Adrenal gland (tissue), 12 donors: ENCODE results near the gene RPL36A. TPM values are rescaled to one million over a fixed set of nuclear protein-coding genes. Genes with fewer than 3 reads are reported as not detected.

Experiments
- DNase-seq, 7 donors: peaks; one replicate each; pipeline ENCODE4 v3.0.0-alpha.2; 2019 to 2020
- H3K27ac ChIP-seq, 5 donors: fragments of 200-600 bp; sonication (generic) in 4 of 5; 1 replicate in 3 of 5; 2 replicates in 2 of 5; pipeline versions ENCODE4 v1.5.1 to v1.8.0; 2016 to 2020; ENCODE audit warnings: mild to moderate bottlenecking in 1 of 5
- H3K27me3 ChIP-seq: fragments of 200-600 bp; 2 replicates; pipeline ENCODE4 v1.8.0; 2021
- H3K36me3 ChIP-seq, 2 donors: fragments of 200-600 bp; replicated peaks in 1 of 2; 1 replicate in 1 of 2; 2 replicates in 1 of 2; pipeline versions ENCODE4 v1.5.1 to v1.8.0; 2018 to 2022
- H3K4me1 ChIP-seq, 2 donors: fragments of 200-600 bp; replicated peaks in 1 of 2; 1 replicate in 1 of 2; 2 replicates in 1 of 2; pipeline versions ENCODE4 v1.5.1 to v1.8.0; 2018 to 2021
- H3K4me3 ChIP-seq, 4 donors: fragments of 200-600 bp; sonication (generic) in 3 of 4; one replicate each; pipeline ENCODE4 v1.5.1; 2016 to 2018
- H3K9me3 ChIP-seq, 3 donors: fragments of 200-600 bp; sonication (generic) in 1 of 3; replicated peaks in 1 of 3; 1 replicate in 2 of 3; 2 replicates in 1 of 3; pipeline versions ENCODE4 v1.5.1 to v1.8.0; 2016 to 2021
- POLR2A ChIP-seq, 2 donors: fragments of 450-650 bp; IDR thresholded peaks; one replicate each; pipeline ENCODE4 v1.6.1; 2017; ENCODE audit warnings: antibody characterized with exemption in 2 of 2, mild to moderate bottlenecking in 2 of 2, moderate library complexity in 1 of 2
- WGBS, 4 donors: extraction: QIAGEN DNeasy Blood & Tissue Kit in 2 of 4; methylation state at CpG; one replicate each; pipeline versions ENCODE4 v1.1.5 to v1.1.7; 2013 to 2017; 5-methylcytosine and 5-hydroxymethylcytosine counted together
- intact Hi-C, 2 donors: fragments of 100-400 bp; cut with DNase I; formaldehyde crosslinking; loops; one replicate each; pipeline versions ENCODE4 v1.14.1 to v1.15.0; 2022 to 2023
- polyA plus RNA-seq, 3 donors: library from polyadenylated mRNA; stranded (reverse); fragments of 200-250 nt in 2 of 3; fragments of 350-450 nt in 1 of 3; fragmentation: Illumina TruSeq in 1 of 3; extraction: RNeasy Lipid Tissue Mini Kit (QIAGEN cat#74804) in 1 of 3; gene quantifications; one replicate each; pipeline ENCODE4 v1.2.3, GENCODE V29; 2013 to 2014
- total RNA-seq, 9 donors: library from RNA; depleted of rRNA in 4 of 9; stranded (reverse); fragments of >200 nt in 4 of 9; fragments of 120-200 nt in 1 of 9; fragmentation: NEBNext Ultra II Directional in 1 of 9; extraction: Animal tissue kit (Norgen Biotek cat#: 25700) in 1 of 9; gene quantifications; one replicate each; pipeline versions ENCODE4 v1.1.0 to v1.2.4, GENCODE V29; 2013 to 2023
- TF ChIP-seq, protein P1 (sequence below), 6 experiments: fragments of 450-650 bp in 4 of 6; fragments of 200-600 bp in 2 of 6; sonication (generic) in 1 of 6; IDR thresholded peaks; 1 replicate in 5 of 6; 2 replicates in 1 of 6; pipeline versions ENCODE4 v1.5.1 to v1.8.0; 2016 to 2021; ENCODE audit warnings: antibody characterized with exemption in 6 of 6, mild to moderate bottlenecking in 2 of 6, moderate library complexity in 1 of 6
- donor health status: healthy with polysubstance abuse.
- donor health status: Bipolar disorder and iron deficiency.
- donor health status: DM: yes; HTN: yes; CAD: no.
- donor health status: DM: no; HTN: no; CAD: no.
- donor health status: DM: no; HTN: no; CAD: no.
- donor health status: DM: yes; HTN: yes; CAD: no.

RPL36A gene
- total and polyA plus RNA-seq, 12 donors = 122 to 3,551 (median 851) TPM

DNA sequence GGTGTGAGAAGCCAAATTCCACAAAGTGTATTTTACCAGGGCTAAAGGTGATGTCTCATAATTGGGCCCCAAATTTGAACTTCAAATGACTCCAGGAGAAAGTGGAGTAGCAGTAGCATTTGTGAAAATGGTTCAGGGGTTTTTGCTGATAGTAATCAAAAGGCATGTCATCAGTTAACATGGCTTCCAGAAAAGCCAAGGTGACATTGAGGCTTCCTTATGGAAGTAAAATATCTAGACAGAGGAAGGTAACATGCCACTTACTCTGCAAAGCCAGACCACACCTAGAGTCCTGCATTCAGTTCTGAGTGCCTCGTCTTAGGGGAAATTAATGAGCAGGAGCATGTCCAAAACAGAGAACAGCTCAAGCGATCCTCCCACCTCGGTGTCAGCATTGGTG is 2.2 kb upstream of the RPL36A start:
- WGBS, 4 donors = 69 to 90% (median 81%) methylated on average over 1 to 3 of the region's 3 CpGs
- intact Hi-C loops = no loop called here

DNA sequence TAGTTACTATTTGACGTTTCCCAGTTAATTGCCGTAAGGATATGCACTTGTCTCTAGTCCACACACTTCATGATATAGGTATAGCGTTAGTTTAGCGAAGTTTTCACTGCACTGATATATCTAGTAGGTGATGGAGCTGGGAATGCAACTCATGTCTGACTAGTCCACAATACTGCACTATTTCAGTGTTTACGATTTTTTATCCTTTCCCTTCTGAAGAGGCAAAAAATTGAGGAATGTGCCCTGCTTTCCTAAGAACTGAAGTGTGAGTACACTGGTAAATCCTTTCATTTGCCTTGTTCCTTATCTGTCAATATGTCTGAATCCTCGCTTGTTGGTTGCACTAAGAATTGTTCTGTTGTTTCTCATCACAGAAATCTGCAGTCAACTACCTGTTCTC is 1.0 kb downstream of the RPL36A start:
- TF ChIP-seq, protein P1, sequence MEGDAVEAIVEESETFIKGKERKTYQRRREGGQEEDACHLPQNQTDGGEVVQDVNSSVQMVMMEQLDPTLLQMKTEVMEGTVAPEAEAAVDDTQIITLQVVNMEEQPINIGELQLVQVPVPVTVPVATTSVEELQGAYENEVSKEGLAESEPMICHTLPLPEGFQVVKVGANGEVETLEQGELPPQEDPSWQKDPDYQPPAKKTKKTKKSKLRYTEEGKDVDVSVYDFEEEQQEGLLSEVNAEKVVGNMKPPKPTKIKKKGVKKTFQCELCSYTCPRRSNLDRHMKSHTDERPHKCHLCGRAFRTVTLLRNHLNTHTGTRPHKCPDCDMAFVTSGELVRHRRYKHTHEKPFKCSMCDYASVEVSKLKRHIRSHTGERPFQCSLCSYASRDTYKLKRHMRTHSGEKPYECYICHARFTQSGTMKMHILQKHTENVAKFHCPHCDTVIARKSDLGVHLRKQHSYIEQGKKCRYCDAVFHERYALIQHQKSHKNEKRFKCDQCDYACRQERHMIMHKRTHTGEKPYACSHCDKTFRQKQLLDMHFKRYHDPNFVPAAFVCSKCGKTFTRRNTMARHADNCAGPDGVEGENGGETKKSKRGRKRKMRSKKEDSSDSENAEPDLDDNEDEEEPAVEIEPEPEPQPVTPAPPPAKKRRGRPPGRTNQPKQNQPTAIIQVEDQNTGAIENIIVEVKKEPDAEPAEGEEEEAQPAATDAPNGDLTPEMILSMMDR (IDR thresholded peaks at IDR 0.05) = no peak
- no peak for TF ChIP-seq POLR2A (IDR thresholded peaks at IDR 0.05)
- DNase-seq = no peak
- no peaks in the 10 kb centered on the region for H3K27me3 ChIP-seq
- H3K27ac ChIP-seq = peak overlapping the region in 2 of 5 donors; percentile 75 to 81
- no peaks in the 10 kb centered on the region for H3K36me3 ChIP-seq
- no peaks in the 10 kb centered on the region for H3K4me1 ChIP-seq
- 32 to 67% (median 60%) methylated on average over 6 of the region's 6 CpGs for WGBS, 4 donors
- intact Hi-C loops = no loop called here
- H3K4me3 ChIP-seq = peak overlapping the region in 1 of 4 donors; percentile 58
- no peaks in the 10 kb centered on the region for H3K9me3 ChIP-seq

More for the DNA sequence above, 2.2 kb upstream of the RPL36A start:
- no peak overlapping the region for H3K4me3 ChIP-seq
- no peaks in the 10 kb centered on the region for H3K9me3 ChIP-seq
- no peak overlapping the region for H3K27ac ChIP-seq
- DNase-seq = no peak
- no peaks in the 10 kb centered on the region for H3K27me3 ChIP-seq
- TF ChIP-seq POLR2A (IDR thresholded peaks at IDR 0.05) = no peak
- TF ChIP-seq, protein P1 (IDR thresholded peaks at IDR 0.05) = no peak
- H3K4me1 ChIP-seq = no peaks in the 10 kb centered on the region
- H3K36me3 ChIP-seq = no peaks in the 10 kb centered on the region

DNA sequence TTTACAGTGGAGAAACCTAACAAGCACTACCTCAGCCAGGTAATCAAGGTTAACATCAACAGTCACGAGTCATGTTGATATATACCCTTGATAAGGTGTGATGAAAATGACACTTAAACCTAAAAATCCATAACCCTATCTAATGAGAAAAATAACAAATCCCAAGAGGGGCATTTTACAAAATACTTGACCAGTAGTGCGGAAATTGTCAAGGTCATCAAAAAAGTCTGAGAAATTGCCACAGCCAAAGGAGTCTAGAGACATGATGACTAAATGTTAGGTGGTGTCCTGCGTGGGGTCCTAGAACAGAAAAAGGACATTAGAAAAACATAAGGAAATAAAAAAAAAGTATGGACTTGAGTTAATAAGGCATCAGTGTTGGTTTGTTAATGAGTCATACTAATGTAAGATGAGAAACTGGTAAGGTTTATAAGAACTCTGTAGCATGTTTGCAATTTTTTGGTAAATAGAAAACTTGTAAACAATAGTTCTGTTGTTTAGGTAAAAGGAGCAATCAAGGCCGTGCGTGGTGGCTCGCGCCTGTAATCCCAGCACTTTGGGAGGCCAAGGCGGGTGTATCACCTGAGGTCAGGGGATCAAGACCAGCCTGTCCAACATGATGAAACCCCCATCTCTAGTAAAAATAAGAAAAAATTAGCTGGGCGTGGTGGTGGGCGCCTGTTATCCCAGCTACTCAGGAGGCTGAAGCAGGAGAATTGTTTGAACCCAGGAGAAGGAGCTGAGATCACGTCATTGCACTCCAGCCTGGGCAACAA is 2.9 kb downstream of the RPL36A start:
- Histone ChIP-seq H3K27me3 (no peaks in the 10 kb centered on the region), H3K27ac (no peak overlapping the region), H3K36me3 (no peaks in the 10 kb centered on the region), H3K9me3 (no peaks in the 10 kb centered on the region), H3K4me1 (no peaks in the 10 kb centered on the region), H3K4me3 (no peak overlapping the region)
- 76 to 86% (median 81%) methylated on average over 11 of the region's 11 CpGs for WGBS, 4 donors
- intact Hi-C loops = no loop called here
- TF ChIP-seq, protein P1 (IDR thresholded peaks at IDR 0.05) = no peak
- no peak for TF ChIP-seq POLR2A (IDR thresholded peaks at IDR 0.05)
- DNase-seq = no peak

DNA sequence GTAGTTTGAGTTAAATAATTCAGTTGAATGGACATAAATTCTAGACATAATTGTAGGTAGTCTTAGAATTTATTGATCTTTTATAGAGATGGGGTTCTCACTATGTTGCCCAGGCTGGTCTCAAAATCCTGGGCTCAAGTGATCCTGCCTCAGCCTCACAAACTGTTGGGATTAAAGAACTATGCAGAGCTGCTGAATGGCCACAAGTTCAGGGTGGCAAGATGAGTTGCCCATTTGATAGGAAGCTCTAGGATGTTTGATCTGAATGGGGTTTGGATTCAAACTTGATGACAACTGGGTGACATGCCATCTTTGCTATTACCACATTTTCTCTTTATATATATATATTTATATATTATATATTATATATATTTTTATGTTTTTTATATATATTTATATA is 3.6 kb downstream of the RPL36A start:
- TF ChIP-seq, protein P1 (IDR thresholded peaks at IDR 0.05) = no peak
- no peak for TF ChIP-seq POLR2A (IDR thresholded peaks at IDR 0.05)
- intact Hi-C loops = no loop called here

More for the DNA sequence above, 3.6 kb downstream of the RPL36A start:
- no peak overlapping the region for H3K4me3 ChIP-seq
- no peaks in the 10 kb centered on the region for H3K27me3 ChIP-seq
- DNase-seq = no peak
- no peak overlapping the region for H3K27ac ChIP-seq
- no peaks in the 10 kb centered on the region for H3K36me3 ChIP-seq
- H3K4me1 ChIP-seq = no peaks in the 10 kb centered on the region
- no peaks in the 10 kb centered on the region for H3K9me3 ChIP-seq
